Loucy (cell line): ENCODE data around the gene CDK9.
A peak's percentile ranks its signal among the peaks of the same experiment; 100 is the strongest.

Source experiments
- H2AFZ ChIP-seq: fragments of 200-600 bp; sonication (generic); 2 replicates; pipeline ENCODE4 v1.6.0; 2016; ENCODE audit warnings: antibody characterized with exemption, mild to moderate bottlenecking, low read length, moderate library complexity
- H3F3A ChIP-seq: fragments of 200-600 bp; 2 replicates; pipeline ENCODE4 v1.6.0; 2016; ENCODE audit warnings: antibody characterized with exemption, low read depth, mild to moderate bottlenecking
- H3K27me3 ChIP-seq: fragments of 200-600 bp; sonication (generic); 2 replicates; pipeline ENCODE4 v1.6.1; 2014; ENCODE audit warnings: low read length, mild to moderate bottlenecking; ENCODE audit not compliant: insufficient read depth, poor library complexity, severe bottlenecking
- H3K36me3 ChIP-seq: fragments of 200-600 bp; sonication (generic); 2 replicates; pipeline ENCODE4 v1.6.1; 2016; ENCODE audit warnings: low read length; ENCODE audit not compliant: insufficient read depth
- H3K4me1 ChIP-seq: fragments of 200-600 bp; sonication (generic); 2 replicates; pipeline ENCODE4 v1.5.1; 2014; ENCODE audit warnings: low read length, mild to moderate bottlenecking; ENCODE audit not compliant: insufficient read depth, poor library complexity, severe bottlenecking
- H3K4me2 ChIP-seq: fragments of 200-600 bp; sonication (generic); 2 replicates; pipeline ENCODE4 v1.6.0; 2014; ENCODE audit warnings: antibody characterized with exemption, low read length, low read depth, mild to moderate bottlenecking; ENCODE audit not compliant: poor library complexity, severe bottlenecking
- H3K4me3 ChIP-seq: fragments of 200-600 bp; sonication (generic); 2 replicates; pipeline ENCODE4 v1.5.1; 2014; ENCODE audit warnings: low read length, mild to moderate bottlenecking, mixed read lengths; ENCODE audit not compliant: poor library complexity, severe bottlenecking
- H3K79me2 ChIP-seq: fragments of 200-600 bp; sonication (generic); 2 replicates; pipeline ENCODE4 v1.6.1; 2014; ENCODE audit warnings: low read length; ENCODE audit not compliant: insufficient read depth
- H3K9ac ChIP-seq: fragments of 200-600 bp; sonication (generic); 2 replicates; pipeline ENCODE4 v1.6.0; 2014; ENCODE audit warnings: mild to moderate bottlenecking, low read depth, low read length, moderate library complexity; ENCODE audit not compliant: poor library complexity, severe bottlenecking
- H3K9me2 ChIP-seq: fragments of 200-600 bp; sonication (generic); replicated peaks from 2 replicates; pipeline ENCODE4 v1.6.1; 2016; ENCODE audit warnings: low read depth, low read length, mixed read lengths
- H3K9me3 ChIP-seq: fragments of 200-600 bp; sonication (generic); 2 replicates; pipeline ENCODE4 v1.6.1; 2014; ENCODE audit warnings: mild to moderate bottlenecking, antibody characterized with exemption, low read length, low read depth; ENCODE audit not compliant: insufficient read depth
- H4K20me1 ChIP-seq: fragments of 200-600 bp; sonication (generic); 2 replicates; pipeline ENCODE4 v1.6.0; 2014; ENCODE audit warnings: antibody characterized with exemption, low read length, mild to moderate bottlenecking; ENCODE audit not compliant: insufficient read depth, poor library complexity, severe bottlenecking
- CTCF ChIP-seq: fragments of 200-600 bp; sonication (generic); conservative IDR thresholded peaks from 2 replicates; pipeline ENCODE4 v1.5.1; 2014; ENCODE audit warnings: mild to moderate bottlenecking, antibody characterized with exemption, low read length
- EZH2phosphoT487 ChIP-seq: fragments of 200-600 bp; IDR thresholded peaks from 2 replicates; pipeline ENCODE4 v1.6.1; 2018; ENCODE audit warnings: antibody characterized with exemption, mild to moderate bottlenecking, moderate library complexity, borderline replicate concordance

Gene CDK9

GRCh38 chr9:127769101-127769500, 16.7 kb upstream of the CDK9 start:
- peaks cover 6% of the 10 kb centered on the region for H3F3A ChIP-seq
- peaks cover 54% of the 10 kb centered on the region for H4K20me1 ChIP-seq
- no peaks in the 10 kb centered on the region for H3K27me3 ChIP-seq
- peaks cover 55% of the 10 kb centered on the region for H3K4me1 ChIP-seq
- no peak for TF ChIP-seq CTCF
- no peak for TF ChIP-seq EZH2phosphoT487
- no peak overlapping the region for H2AFZ ChIP-seq
- H3K9ac ChIP-seq, result peak overlapping the region; percentile 52
- H3K79me2 ChIP-seq, result peaks cover 87% of the 10 kb centered on the region
- peaks cover 42% of the 10 kb centered on the region; the same call in 1 of the 2 replicates for H3K36me3 ChIP-seq
- H3K4me2 ChIP-seq, result peak overlapping the region; percentile 57
- no peaks in the 10 kb centered on the region for H3K9me2 ChIP-seq
- no peak overlapping the region for H3K4me3 ChIP-seq
- H3K9me3 ChIP-seq, result no peaks in the 10 kb centered on the region

GRCh38 chr9:127769929-127770582, 15.8 kb upstream of the CDK9 start:
- peak overlapping the region; percentile 51 for H3K9ac ChIP-seq
- H2AFZ ChIP-seq, result no peak overlapping the region
- H3F3A ChIP-seq, result peaks cover 6% of the 10 kb centered on the region
- peaks cover 61% of the 10 kb centered on the region for H4K20me1 ChIP-seq
- no peaks in the 10 kb centered on the region for H3K27me3 ChIP-seq
- H3K9me2 ChIP-seq, result no peaks in the 10 kb centered on the region
- peaks cover 64% of the 10 kb centered on the region for H3K4me1 ChIP-seq
- TF ChIP-seq EZH2phosphoT487 (no peak), CTCF (peak; percentile 21; the same call in 1 of the 2 replicates)
- peak overlapping the region; percentile 79 for H3K4me2 ChIP-seq
- no peaks in the 10 kb centered on the region for H3K9me3 ChIP-seq
- H3K79me2 ChIP-seq, result peaks cover 90% of the 10 kb centered on the region
- peaks cover 45% of the 10 kb centered on the region; the same call in 1 of the 2 replicates for H3K36me3 ChIP-seq
- H3K4me3 ChIP-seq, result peak overlapping the region; percentile 68

- TF ChIP-seq EZH2phosphoT487, result no peak
- TF ChIP-seq CTCF, result no peak
- no peaks in the 10 kb centered on the region for H3K9me2 ChIP-seq
- H3K4me2 ChIP-seq, result peak overlapping the region; percentile 79
- H3K79me2 ChIP-seq, result peaks cover 90% of the 10 kb centered on the region
- peaks cover 61% of the 10 kb centered on the region for H4K20me1 ChIP-seq
- H3F3A ChIP-seq, result peaks cover 6% of the 10 kb centered on the region
- no peak overlapping the region for H2AFZ ChIP-seq
- H3K9ac ChIP-seq, result peak overlapping the region; percentile 51
- H3K9me3 ChIP-seq, result no peaks in the 10 kb centered on the region
- peak overlapping the region; percentile 68 for H3K4me3 ChIP-seq
- H3K4me1 ChIP-seq, result peaks cover 65% of the 10 kb centered on the region
- H3K27me3 ChIP-seq, result no peaks in the 10 kb centered on the region
- peaks cover 42% of the 10 kb centered on the region; the same call in 1 of the 2 replicates for H3K36me3 ChIP-seq
These were observed 15.3 kb upstream of the CDK9 start for GRCh38 chr9:127770583-127770904.
